NB4 (cell line): ENCODE data around the gene SMIM38.

ENCODE experiments used
- DNase-seq: peaks from one replicate; pipeline ENCODE4 v3.0.0; 2010; ENCODE audit warnings: low read depth
- H3K4me3 ChIP-seq: one replicate; pipeline ENCODE4 v1.5.1; 2011; ENCODE audit warnings: mild to moderate bottlenecking, low read depth, low read length, moderate library complexity
- CTCF ChIP-seq: IDR thresholded peaks from one replicate; pipeline ENCODE4 v1.5.1; 2012; ENCODE audit warnings: low read depth, low read length
- MAX ChIP-seq: IDR thresholded peaks from 2 replicates; pipeline ENCODE4 v1.6.1; 2011; ENCODE audit warnings: low read depth, low read length
- MYC ChIP-seq: IDR thresholded peaks from 2 replicates; pipeline ENCODE4 v1.6.1; 2011; ENCODE audit warnings: low read depth, low read length
- POLR2A ChIP-seq: IDR thresholded peaks from 2 replicates; pipeline ENCODE4 v1.6.1; 2011; ENCODE audit warnings: mild to moderate bottlenecking; ENCODE audit not compliant: insufficient read length; ENCODE audit errors: extremely low read depth

SMIM38 gene

GRCh38 chr11:69183613-69184012 is 27.9 kb downstream of the SMIM38 start:
- no peak for TF ChIP-seq POLR2A
- TF ChIP-seq MAX = no peak
- TF ChIP-seq MYC = no peak
- TF ChIP-seq CTCF = no peak
- no peak for DNase-seq
- no peak overlapping the region for H3K4me3 ChIP-seq

GRCh38 chr11:69186316-69187260 is 30.9 kb downstream of the SMIM38 start:
- DNase-seq = peak; percentile 60
- TF ChIP-seq MAX = no peak
- no peak for TF ChIP-seq POLR2A
- TF ChIP-seq MYC = no peak
- TF ChIP-seq CTCF = no peak
- H3K4me3 ChIP-seq = no peak overlapping the region

- no peak overlapping the region for H3K4me3 ChIP-seq
- DNase-seq = no peak
- TF ChIP-seq CTCF (no peak), POLR2A (no peak), MAX (no peak), MYC (no peak)
Measured at GRCh38 chr11:69187540-69188065, 31.9 kb downstream of the SMIM38 start.

- TF ChIP-seq MYC = no peak
- no peak for TF ChIP-seq CTCF
- TF ChIP-seq POLR2A = no peak
- TF ChIP-seq MAX = no peak
- no peak overlapping the region for H3K4me3 ChIP-seq
- no peak for DNase-seq
Measured at GRCh38 chr11:69189059-69189458, 33.3 kb downstream of the SMIM38 start.

GRCh38 chr11:69190796-69191536 is 35.2 kb downstream of the SMIM38 start:
- no peak overlapping the region for H3K4me3 ChIP-seq
- DNase-seq = no peak
- TF ChIP-seq MYC (no peak), POLR2A (no peak), MAX (no peak), CTCF (no peak)
